ENCODE measurements around the gene KCNJ6. TPM values are rescaled to one million over a fixed set of nuclear protein-coding genes. Genes with fewer than 3 reads are reported as not detected.

The KCNJ6 gene
- total RNA-seq, 2 experiments from 2014 or later: not detected

GRCh38 chr21:37917612-37918011 is 1.4 kb upstream of the KCNJ6 start:
- Mint-ChIP-seq H3K9me3 (peaks cover 1% of the 10 kb centered on the region), H3K4me3 (no peak overlapping the region), H3K36me3 (no peaks in the 10 kb centered on the region), H3K4me1 (peaks cover 6% of the 10 kb centered on the region), H3K27me3 (peaks cover 67% of the 10 kb centered on the region), H3K27ac (no peak overlapping the region)
- DNase-seq: no peak

DNA sequence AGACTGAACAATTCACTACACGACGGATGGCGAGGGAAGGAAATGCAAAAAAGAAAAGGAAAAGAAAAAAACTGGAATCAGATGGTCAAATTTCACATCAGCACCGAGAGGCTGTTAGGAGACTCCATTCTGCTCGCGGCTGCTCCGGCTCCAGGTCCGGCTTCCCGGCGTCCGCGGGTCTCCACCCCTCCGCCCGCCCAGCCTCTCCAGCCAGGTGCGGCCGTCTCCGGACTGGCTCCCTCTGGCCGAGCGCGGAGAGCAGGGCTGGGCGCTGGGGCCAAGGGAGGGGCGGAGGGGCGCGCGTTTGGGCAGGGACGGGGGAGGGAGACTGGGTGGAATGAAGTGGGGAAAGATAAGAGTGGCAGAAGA is 332 bp downstream of the KCNJ6 start:
- Mint-ChIP-seq H3K4me3 (no peak overlapping the region), H3K36me3 (no peaks in the 10 kb centered on the region), H3K9me3 (peaks cover 1% of the 10 kb centered on the region), H3K27ac (no peak overlapping the region), H3K4me1 (peaks cover 6% of the 10 kb centered on the region), H3K27me3 (peaks cover 81% of the 10 kb centered on the region)
- DNase-seq: no peak

DNA sequence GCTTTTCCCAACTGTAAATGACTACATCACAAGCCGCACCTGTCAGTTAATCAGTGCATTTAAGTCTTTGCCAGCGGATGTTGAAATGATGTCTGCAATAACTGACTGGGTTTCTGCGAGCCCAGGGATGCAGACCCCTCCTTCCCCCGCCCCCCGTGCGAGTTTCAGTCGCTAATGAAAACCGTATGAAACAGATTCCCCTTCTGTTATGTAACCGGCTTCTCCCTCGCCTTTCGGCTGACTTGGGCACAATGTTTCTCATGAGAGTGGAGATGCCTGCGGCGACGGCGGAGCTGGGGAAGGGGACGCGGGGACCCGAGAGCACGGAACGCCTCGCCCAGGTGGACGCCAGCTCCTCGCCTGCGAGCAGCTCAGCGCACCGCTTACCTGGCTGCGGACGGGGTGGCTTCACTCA is 753 bp downstream of the KCNJ6 start:
- Mint-ChIP-seq H3K36me3 (no peaks in the 10 kb centered on the region), H3K27me3 (peaks cover 79% of the 10 kb centered on the region), H3K9me3 (peaks cover 1% of the 10 kb centered on the region), H3K4me3 (no peak overlapping the region), H3K4me1 (peaks cover 6% of the 10 kb centered on the region), H3K27ac (no peak overlapping the region)
- no peak for DNase-seq

DNA sequence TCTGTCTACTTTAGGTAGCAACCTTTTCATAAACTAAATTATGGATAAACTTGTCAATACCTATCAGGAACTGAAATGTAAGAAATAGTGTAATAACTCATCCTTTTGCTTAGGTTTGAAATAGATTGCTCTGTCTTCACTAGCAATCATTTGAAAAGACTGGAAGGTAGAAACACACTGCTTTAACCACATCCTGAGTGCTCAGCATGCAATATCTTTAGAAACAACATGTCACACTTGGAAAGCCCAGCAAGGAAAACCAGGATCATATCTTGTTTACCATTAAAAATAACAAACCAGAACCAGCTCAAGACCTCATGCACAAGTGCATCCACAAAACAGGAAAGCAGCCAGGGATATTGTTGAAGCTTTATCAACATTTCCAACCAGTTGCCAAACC is 3.6 kb downstream of the KCNJ6 start:
- Mint-ChIP-seq H3K4me1 (peaks cover 6% of the 10 kb centered on the region), H3K36me3 (no peaks in the 10 kb centered on the region), H3K27me3 (peaks cover 65% of the 10 kb centered on the region), H3K4me3 (no peak overlapping the region), H3K9me3 (peaks cover 1% of the 10 kb centered on the region), H3K27ac (no peak overlapping the region)
- DNase-seq: no peak

DNA sequence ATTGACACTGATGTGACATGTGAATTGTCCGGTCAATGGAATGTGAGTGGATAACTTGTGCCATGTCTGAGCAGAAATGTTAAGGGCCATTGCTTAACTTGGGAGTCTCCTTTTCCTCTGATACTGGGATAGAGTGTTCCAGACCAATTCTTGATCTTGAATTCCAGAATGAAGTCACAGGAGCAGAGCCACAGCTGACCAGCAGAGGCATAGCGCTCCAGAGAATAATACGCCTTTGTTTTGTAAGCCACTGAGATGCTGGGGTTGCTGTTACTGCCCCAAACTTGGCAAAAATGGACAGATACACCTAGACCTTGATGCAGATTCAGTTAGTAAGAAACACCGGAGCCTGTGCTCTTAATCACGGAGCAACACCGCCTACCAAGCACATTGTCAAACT is 6.3 kb downstream of the KCNJ6 start:
- Mint-ChIP-seq H3K27ac (no peak overlapping the region), H3K4me1 (no peaks in the 10 kb centered on the region), H3K27me3 (peaks cover 45% of the 10 kb centered on the region), H3K36me3 (no peaks in the 10 kb centered on the region), H3K4me3 (no peak overlapping the region), H3K9me3 (no peaks in the 10 kb centered on the region)
- DNase-seq: no peak

DNA sequence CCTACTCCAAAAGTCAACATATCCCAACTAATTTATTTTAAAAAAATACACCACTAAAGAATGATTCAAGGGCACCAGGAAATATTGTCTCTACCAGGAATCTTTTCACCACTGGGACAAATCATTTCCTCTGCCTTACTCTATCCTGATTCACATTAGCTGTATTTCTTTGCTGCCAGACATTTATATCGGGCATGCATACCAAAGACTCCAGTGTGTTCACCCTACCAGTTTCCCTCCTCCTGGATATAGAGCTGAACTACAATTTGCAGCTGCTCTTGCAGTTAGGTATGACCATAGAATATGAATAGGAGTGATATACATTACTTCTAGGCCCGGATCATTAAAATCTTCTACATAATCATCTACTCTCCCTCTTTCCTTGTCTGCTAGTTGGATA is 7.6 kb downstream of the KCNJ6 start:
- no peak for DNase-seq
- Mint-ChIP-seq H3K9me3 (no peaks in the 10 kb centered on the region), H3K27me3 (peaks cover 34% of the 10 kb centered on the region), H3K4me1 (no peaks in the 10 kb centered on the region), H3K4me3 (no peak overlapping the region), H3K27ac (no peak overlapping the region), H3K36me3 (no peaks in the 10 kb centered on the region)

GRCh38 chr21:37907076-37907475 is 9.2 kb downstream of the KCNJ6 start:
- no peak overlapping the region for H3K4me3 Mint-ChIP-seq
- no peaks in the 10 kb centered on the region for H3K4me1 Mint-ChIP-seq
- peaks cover 23% of the 10 kb centered on the region for H3K27me3 Mint-ChIP-seq
- no peak for DNase-seq
- H3K36me3 Mint-ChIP-seq: no peaks in the 10 kb centered on the region
- no peaks in the 10 kb centered on the region for H3K9me3 Mint-ChIP-seq
- H3K27ac Mint-ChIP-seq: no peak overlapping the region

DNA sequence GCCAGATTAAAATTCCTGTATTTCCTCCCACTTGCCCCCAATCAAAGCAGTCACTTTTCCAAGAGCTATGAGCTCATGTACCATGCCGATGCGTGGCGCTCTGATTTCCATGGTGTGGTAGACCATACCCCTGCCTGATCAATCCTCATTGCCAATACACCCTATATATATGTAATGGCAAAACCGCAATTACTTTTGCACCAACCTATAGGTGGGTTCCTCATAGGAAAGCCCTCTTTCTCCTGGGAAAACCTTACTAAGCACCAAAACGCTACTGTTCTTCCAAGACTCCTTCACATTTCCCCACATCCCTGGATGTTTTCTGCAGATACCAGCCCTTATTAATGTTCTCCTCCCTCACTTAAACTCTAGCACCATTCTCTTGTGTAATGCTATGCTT is 11.0 kb downstream of the KCNJ6 start:
- no peak overlapping the region for H3K4me3 Mint-ChIP-seq
- no peaks in the 10 kb centered on the region for H3K9me3 Mint-ChIP-seq
- peaks cover 14% of the 10 kb centered on the region for H3K27me3 Mint-ChIP-seq
- DNase-seq: no peak
- H3K4me1 Mint-ChIP-seq: no peaks in the 10 kb centered on the region
- no peaks in the 10 kb centered on the region for H3K36me3 Mint-ChIP-seq
- no peak overlapping the region for H3K27ac Mint-ChIP-seq

- Mint-ChIP-seq H3K36me3 (no peaks in the 10 kb centered on the region), H3K27me3 (peaks cover 12% of the 10 kb centered on the region), H3K4me1 (no peaks in the 10 kb centered on the region), H3K9me3 (no peaks in the 10 kb centered on the region), H3K27ac (no peak overlapping the region), H3K4me3 (no peak overlapping the region)
- no peak for DNase-seq
Measured at GRCh38 chr21:37904856-37905255, 11.4 kb downstream of the KCNJ6 start.

GRCh38 chr21:37903396-37903795 is 12.9 kb downstream of the KCNJ6 start:
- DNase-seq: no peak
- Mint-ChIP-seq H3K27ac (no peak overlapping the region), H3K4me3 (no peak overlapping the region), H3K9me3 (no peaks in the 10 kb centered on the region), H3K27me3 (peaks cover 10% of the 10 kb centered on the region), H3K36me3 (no peaks in the 10 kb centered on the region), H3K4me1 (no peaks in the 10 kb centered on the region)

DNA sequence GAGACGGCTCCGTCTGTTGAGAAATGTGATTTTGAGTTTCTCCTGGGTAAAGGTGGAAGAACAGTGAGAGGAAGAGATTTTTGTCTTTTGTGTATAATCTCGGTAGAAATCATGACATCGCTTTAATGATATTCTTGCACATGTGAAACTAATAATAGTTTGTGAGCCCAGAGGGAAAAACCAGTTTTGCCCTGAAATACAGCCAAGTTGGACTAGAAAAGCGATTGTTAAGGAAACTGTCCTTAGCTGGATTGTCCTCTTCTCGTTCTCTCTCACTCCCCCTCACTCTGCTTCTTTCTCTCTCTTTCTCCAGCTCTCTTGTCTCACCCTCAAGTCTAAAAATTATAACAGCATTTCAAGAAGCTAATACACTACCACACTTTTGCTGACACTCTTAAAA is 17.1 kb downstream of the KCNJ6 start:
- no peaks in the 10 kb centered on the region for H3K4me1 Mint-ChIP-seq
- no peak for DNase-seq
- H3K36me3 Mint-ChIP-seq: no peaks in the 10 kb centered on the region
- no peak overlapping the region for H3K4me3 Mint-ChIP-seq
- H3K9me3 Mint-ChIP-seq: no peaks in the 10 kb centered on the region
- H3K27me3 Mint-ChIP-seq: peaks cover 20% of the 10 kb centered on the region
- no peak overlapping the region for H3K27ac Mint-ChIP-seq

DNA sequence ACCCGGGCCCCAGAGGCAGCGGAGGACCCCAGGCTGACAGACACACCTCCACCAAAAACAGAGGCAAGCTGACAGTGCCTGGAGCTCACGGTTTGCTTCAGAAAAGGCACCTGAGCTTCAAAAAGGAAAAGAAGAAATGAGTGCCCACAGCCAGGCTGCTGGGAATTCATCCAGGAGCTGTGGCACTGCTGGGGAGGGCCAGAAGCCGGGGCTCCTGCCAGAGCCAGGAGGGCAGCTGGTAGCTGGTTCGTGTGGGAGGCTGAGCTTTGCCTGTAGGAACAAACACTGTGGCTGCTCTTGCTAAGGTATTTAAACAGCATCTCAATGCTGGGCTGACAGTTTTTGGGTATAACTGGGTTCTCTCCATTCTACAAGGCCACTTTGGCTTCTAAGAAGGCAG is 19.5 kb downstream of the KCNJ6 start:
- no peak for DNase-seq
- no peak overlapping the region for H3K27ac Mint-ChIP-seq
- H3K27me3 Mint-ChIP-seq: peaks cover 24% of the 10 kb centered on the region
- H3K4me1 Mint-ChIP-seq: no peaks in the 10 kb centered on the region
- no peaks in the 10 kb centered on the region for H3K36me3 Mint-ChIP-seq
- H3K4me3 Mint-ChIP-seq: no peak overlapping the region
- no peaks in the 10 kb centered on the region for H3K9me3 Mint-ChIP-seq

- no peak for DNase-seq
- no peak overlapping the region for H3K4me3 Mint-ChIP-seq
- H3K27me3 Mint-ChIP-seq: peaks cover 16% of the 10 kb centered on the region
- H3K27ac Mint-ChIP-seq: no peak overlapping the region
- H3K4me1 Mint-ChIP-seq: no peaks in the 10 kb centered on the region
- no peaks in the 10 kb centered on the region for H3K36me3 Mint-ChIP-seq
- H3K9me3 Mint-ChIP-seq: no peaks in the 10 kb centered on the region
Measured at GRCh38 chr21:37891972-37892371, 24.3 kb downstream of the KCNJ6 start.

DNA sequence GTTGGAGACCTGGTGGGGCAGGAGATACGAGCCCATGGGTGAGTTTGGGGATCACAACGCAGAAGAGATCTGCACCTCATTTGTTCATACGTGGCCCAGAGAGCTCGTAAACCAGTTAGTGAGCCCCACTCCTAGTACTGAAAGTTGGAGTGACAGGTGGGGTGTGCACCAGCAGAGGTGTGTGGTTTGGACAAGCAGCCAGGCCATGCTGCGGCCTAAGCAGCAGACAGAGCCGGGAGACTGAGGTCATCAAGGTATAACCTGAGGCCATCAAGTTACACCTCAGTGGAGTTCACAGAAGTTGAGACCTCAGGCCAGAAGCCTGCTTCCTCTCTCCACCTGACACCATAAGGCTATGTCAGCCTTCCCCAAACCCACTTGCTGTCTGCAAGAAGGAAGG is 27.6 kb downstream of the KCNJ6 start:
- DNase-seq: no peak
- peaks cover 4% of the 10 kb centered on the region for H3K27me3 Mint-ChIP-seq

GRCh38 chr21:37886726-37887299 is 29.4 kb downstream of the KCNJ6 start:
- H3K4me3 Mint-ChIP-seq: no peak overlapping the region
- H3K4me1 Mint-ChIP-seq: no peaks in the 10 kb centered on the region
- no peak overlapping the region for H3K27ac Mint-ChIP-seq
- no peaks in the 10 kb centered on the region for H3K36me3 Mint-ChIP-seq
- no peaks in the 10 kb centered on the region for H3K27me3 Mint-ChIP-seq
- H3K9me3 Mint-ChIP-seq: no peaks in the 10 kb centered on the region
- DNase-seq: no peak

More for the DNA sequence above, 27.6 kb downstream of the KCNJ6 start:
- Mint-ChIP-seq H3K4me1 (no peaks in the 10 kb centered on the region), H3K36me3 (no peaks in the 10 kb centered on the region), H3K9me3 (no peaks in the 10 kb centered on the region), H3K27ac (no peak overlapping the region), H3K4me3 (no peak overlapping the region)

- Mint-ChIP-seq H3K9me3 (no peaks in the 10 kb centered on the region), H3K36me3 (no peaks in the 10 kb centered on the region), H3K4me3 (no peak overlapping the region), H3K27ac (no peak overlapping the region), H3K27me3 (no peaks in the 10 kb centered on the region), H3K4me1 (no peaks in the 10 kb centered on the region)
- DNase-seq: no peak
Measured at GRCh38 chr21:37886120-37886519, 30.1 kb downstream of the KCNJ6 start.
